Fibroblast of lung (primary cell): ENCODE data around the gene NOS3.

ENCODE experiments used
- CTCF ChIP-seq, 2 donors: IDR thresholded peaks in 1 of 2; conservative IDR thresholded peaks in 1 of 2; 1 replicate in 1 of 2; 2 replicates in 1 of 2; pipeline ENCODE4 v1.5.1; 2011 to 2012; ENCODE audit warnings: low read length in 2 of 2, control low read depth in 1 of 2, inconsistent platforms in 1 of 2, low read depth in 1 of 2, mild to moderate bottlenecking in 1 of 2
- EZH2 ChIP-seq: IDR thresholded peaks from 2 replicates; pipeline ENCODE4 v1.5.1; 2012; ENCODE audit warnings: low read length, control low read depth, mild to moderate bottlenecking; ENCODE audit errors: missing control alignments

DNA sequence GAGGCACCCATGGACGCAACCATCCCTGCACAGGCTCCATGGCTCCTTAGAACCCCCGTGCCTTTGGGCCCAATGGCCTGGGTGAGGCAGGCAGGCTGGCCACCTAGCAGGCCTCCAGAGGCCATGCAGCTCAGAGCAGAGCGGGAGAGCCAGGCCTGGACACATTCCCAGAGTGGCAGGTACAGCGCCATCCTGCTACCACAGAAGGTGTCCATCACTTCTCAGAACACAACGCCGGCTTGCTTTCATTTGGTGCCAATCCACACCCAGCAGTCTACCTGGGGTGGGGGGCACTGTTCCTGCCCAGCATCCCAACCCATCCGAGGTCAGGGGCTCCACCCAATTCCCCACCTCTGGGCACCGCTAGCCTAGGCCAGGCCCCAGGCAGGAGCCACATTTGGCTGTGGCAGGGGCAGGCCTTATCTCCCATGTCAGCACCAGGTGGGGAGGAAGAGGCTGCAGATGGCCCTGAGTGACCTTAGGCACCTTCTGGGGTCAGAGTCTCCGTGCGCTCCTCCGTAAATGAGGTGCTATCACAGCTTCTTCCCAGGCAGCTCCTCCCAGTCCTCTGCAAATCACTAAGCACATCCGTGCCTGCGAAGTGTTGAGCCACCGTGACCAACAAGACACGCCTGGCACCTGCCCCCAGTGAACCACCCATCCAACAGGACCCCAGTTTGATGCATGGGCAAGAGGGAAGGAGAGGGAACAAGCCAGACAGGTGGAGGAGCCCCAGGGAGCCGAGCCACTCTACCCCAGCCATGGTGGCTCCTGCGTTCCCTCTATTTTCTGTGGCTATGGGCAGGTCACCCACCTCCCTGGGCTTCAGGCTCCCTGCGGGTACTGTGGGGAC, 26.9 kb upstream of the NOS3 start:
- TF ChIP-seq CTCF (conservative IDR thresholded peaks at IDR 0.05 in 1 of 2, IDR thresholded peaks at IDR 0.05 in 1 of 2; ENCODE audit: low read depth in 1 of 2, low read length in 2 of 2) (no peak), EZH2 (no peak)
